HepG2 (cell line): Measurements from ENCODE around the gene TPD52L2. TPM values are rescaled to one million over a fixed set of nuclear protein-coding genes. Genes with fewer than 3 reads are reported as not detected.
A peak's percentile ranks its signal among the peaks of the same experiment; 100 is the strongest.

ENCODE experiments used
- HIVEP1 ChIP-seq: sonication (generic); formaldehyde crosslinking; IDR thresholded peaks from 2 replicates; pipeline ENCODE4 v1.4.0; 2020; ENCODE audit warnings: mild to moderate bottlenecking, missing genetic modification reagents
- KDM2A ChIP-seq: sonication (generic); formaldehyde crosslinking; IDR thresholded peaks from 2 replicates; pipeline ENCODE4 v1.4.0; 2020; ENCODE audit warnings: low read depth, missing genetic modification reagents, borderline replicate concordance
- LCORL ChIP-seq, 2 experiments: fragments of 450-650 bp in 1 of 2; sonication (generic) in 1 of 2; formaldehyde crosslinking in 1 of 2; IDR thresholded peaks; 2 replicates each; pipeline versions ENCODE4 v1.5.0 to v1.6.1; 2017 to 2020; ENCODE audit warnings: antibody characterized with exemption in 1 of 2, missing genetic modification reagents in 1 of 2
- MIXL1 ChIP-seq: IDR thresholded peaks from 2 replicates; pipeline ENCODE4 v1.6.1; 2016
- PRPF4 ChIP-seq: fragments of 200-400 bp; formaldehyde crosslinking; IDR thresholded peaks from 2 replicates; pipeline ENCODE4 v1.6.1; 2016; ENCODE audit warnings: low read length, low read depth; ENCODE audit not compliant: poor library complexity, severe bottlenecking
- SNAPC2 ChIP-seq: sonication (generic); formaldehyde crosslinking; IDR thresholded peaks from 2 replicates; pipeline ENCODE4 v1.8.1; 2022; ENCODE audit warnings: mild to moderate bottlenecking, missing genetic modification reagents
- ZBTB21 ChIP-seq: sonication (generic); formaldehyde crosslinking; IDR thresholded peaks from 2 replicates; pipeline ENCODE4 v1.4.0; 2020; ENCODE audit warnings: missing genetic modification reagents
- ZMYM2 ChIP-seq: sonication (generic); formaldehyde crosslinking; IDR thresholded peaks from 2 replicates; pipeline ENCODE4 v1.8.0; 2022; ENCODE audit warnings: mild to moderate bottlenecking, missing genetic modification reagents
- ZNF766 ChIP-seq: sonication (generic); formaldehyde crosslinking; IDR thresholded peaks from 2 replicates; pipeline ENCODE4 v1.5.0; 2020; ENCODE audit warnings: missing genetic modification reagents, borderline replicate concordance
- ZSCAN22 ChIP-seq: sonication (generic); formaldehyde crosslinking; IDR thresholded peaks from 2 replicates; pipeline ENCODE4 v1.4.0; 2020; ENCODE audit warnings: mild to moderate bottlenecking, missing genetic modification reagents
- polyA plus RNA-seq, 8 experiments: library from polyadenylated mRNA; depleted of rRNA in 3 of 8; stranded (reverse) in 7 of 8; unstranded in 1 of 8; fragments of >200 nt; fragmentation: Illumina TruSeq in 4 of 8; extraction: Trizol in 4 of 8; gene quantifications; 2 replicates each; pipeline versions ENCODE4 v1.2.1 to v1.2.3, GENCODE V29; 2011 to 2016; ENCODE audit warnings: low read depth in 4 of 8, missing spikeins in 1 of 8, mixed read lengths in 1 of 8; ENCODE audit not compliant: insufficient read depth in 1 of 8
- total RNA-seq, 5 experiments: library from RNA; depleted of rRNA; stranded (reverse); fragments of >200 nt; fragmentation: Illumina TruSeq; extraction: Trizol; gene quantifications; 2 replicates each; pipeline ENCODE4 v1.2.3, GENCODE V29; 2016; ENCODE audit warnings: low read depth in 1 of 5
- TF ChIP-seq, protein P1 (sequence below): sonication (generic); formaldehyde crosslinking; IDR thresholded peaks from 2 replicates; pipeline ENCODE4 v1.5.0; 2020; ENCODE audit warnings: missing genetic modification reagents

The TPD52L2 gene
- total and polyA plus RNA-seq, 2 of the 13 experiments (the other 11 are each of a cell fraction or from before 2014, with no cell fraction given), result 156 to 184 TPM

DNA sequence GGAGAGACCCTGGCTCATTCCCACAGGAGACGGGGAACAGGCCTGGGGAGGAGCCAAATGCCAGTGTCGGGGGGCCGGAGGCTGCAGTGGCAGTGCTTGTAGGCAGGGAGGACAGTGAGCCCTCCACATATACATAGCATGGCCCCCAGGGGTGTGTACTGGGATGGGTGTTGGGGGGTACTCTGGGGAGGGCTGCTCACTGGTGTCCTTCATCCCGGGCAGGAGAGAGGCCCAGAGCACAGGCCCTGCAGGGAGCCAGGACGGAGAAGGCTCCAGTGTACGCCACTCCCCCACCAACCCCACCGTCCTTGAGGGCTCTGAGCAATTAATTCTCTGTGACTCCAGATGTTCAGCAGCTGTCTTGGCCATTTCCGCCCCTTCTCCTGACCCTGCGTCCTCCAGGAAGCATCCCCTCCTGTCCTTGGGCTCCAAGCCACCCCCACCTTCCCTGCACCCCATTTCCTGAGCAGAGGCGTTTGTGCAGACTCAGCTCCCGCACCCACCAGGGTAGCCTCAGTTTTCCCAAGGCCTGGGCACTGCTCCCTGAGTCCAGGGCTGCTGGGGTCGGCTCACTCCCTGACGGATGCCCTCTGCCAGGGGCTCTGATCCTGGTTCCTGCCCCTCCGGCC is 7.2 kb upstream of the TPD52L2 start (continued):
- TF ChIP-seq, protein P1, sequence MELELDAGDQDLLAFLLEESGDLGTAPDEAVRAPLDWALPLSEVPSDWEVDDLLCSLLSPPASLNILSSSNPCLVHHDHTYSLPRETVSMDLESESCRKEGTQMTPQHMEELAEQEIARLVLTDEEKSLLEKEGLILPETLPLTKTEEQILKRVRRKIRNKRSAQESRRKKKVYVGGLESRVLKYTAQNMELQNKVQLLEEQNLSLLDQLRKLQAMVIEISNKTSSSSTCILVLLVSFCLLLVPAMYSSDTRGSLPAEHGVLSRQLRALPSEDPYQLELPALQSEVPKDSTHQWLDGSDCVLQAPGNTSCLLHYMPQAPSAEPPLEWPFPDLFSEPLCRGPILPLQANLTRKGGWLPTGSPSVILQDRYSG, result no peak
- TF ChIP-seq ZSCAN22 (no peak), PRPF4 (no peak), ZBTB21 (CRISPR knock-in tag) (0 out of 2 replicates have a peak, but pooled peaks have one; percentile 25), KDM2A (CRISPR knock-in tag) (peak; percentile 60), MIXL1 (CRISPR knock-in tag) (0 out of 2 replicates have a peak, but pooled peaks have one; percentile 8), LCORL (IDR thresholded peaks at IDR 0.05) (no peak), LCORL (CRISPR knock-in tag; IDR thresholded peaks at IDR 0.05) (0 out of 2 replicates have a peak, but pooled peaks have one; percentile 7), ZMYM2 (CRISPR knock-in tag) (no peak), ZNF766 (no peak), SNAPC2 (CRISPR knock-in tag) (peak; percentile 61), HIVEP1 (CRISPR knock-in tag) (0 out of 2 replicates have a peak, but pooled peaks have one; percentile 14)
- TF ChIP-seq, all 625 proteins: peak for 60
